ENCODE measurements around the gene BMPR1B. TPM values are rescaled to one million over a fixed set of nuclear protein-coding genes. Genes with fewer than 3 reads are reported as not detected.

The BMPR1B gene
- total RNA-seq, 1 experiment from 2014 or later: 0.35 TPM

- Mint-ChIP-seq H3K27ac (no peak overlapping the region), H3K9me3 (no peaks in the 10 kb centered on the region; a peak in 1 of 5 replicates), H3K36me3 (ENCODE audit: insufficient read depth in 1 of 3, low read depth in 3 of 3) (peaks cover 0 to 2% (median 0%) of the 10 kb centered on the region in 3 experiments; a peak in 3 of 7 replicates), H3K27me3 (ENCODE audit: low read depth) (peaks cover 8% of the 10 kb centered on the region), H3K4me3 (no peak overlapping the region), H3K4me1 (peaks cover 23 to 29% of the 10 kb centered on the region in 2 experiments)
- H3K9ac ChIP-seq (ENCODE audit: extremely low read depth, insufficient read length, low read length): no peak overlapping the region
- H3K14ac ChIP-seq (ENCODE audit: insufficient read depth, low read length): no peak overlapping the region
- H3K79me2 ChIP-seq (ENCODE audit: insufficient read depth, low read length): no peaks in the 10 kb centered on the region
- DNase-seq: no peak
- no peak overlapping the region for H4K91ac ChIP-seq (ENCODE audit: insufficient read length, low read depth, low read length)
- H3K23me2 ChIP-seq (ENCODE audit: insufficient read length, low read depth, low read length, poor library complexity, severe bottlenecking): no peaks in the 10 kb centered on the region
- no peak overlapping the region for H3K56ac ChIP-seq (ENCODE audit: insufficient read length, low read depth, low read length)
- no peaks in the 10 kb centered on the region for H3K79me1 ChIP-seq (ENCODE audit: insufficient read depth, low read depth, low read length, poor library complexity, severe bottlenecking)
- WGBS (ENCODE audit: extremely low coverage, insufficient read length, low lambda C conversion rate): no CpG with 5 or more reads among the region's 5 CpGs
- no peak overlapping the region for H3K4ac ChIP-seq (ENCODE audit: low read depth, low read length)
- H3T11ph ChIP-seq (ENCODE audit: low read length): no peak overlapping the region
- H4K20me1 ChIP-seq (ENCODE audit: control insufficient read depth, insufficient read depth, insufficient read length): no peaks in the 10 kb centered on the region
- no peaks in the 10 kb centered on the region; the same call in 1 of the 2 replicates for H3K4me1 ChIP-seq (ENCODE audit: insufficient read depth, low read length)
- no peak overlapping the region for H3K18ac ChIP-seq (ENCODE audit: insufficient read length, low read depth, low read length)
- no peak overlapping the region for H2AFZ ChIP-seq (ENCODE audit: low read length)
- H2BK12ac ChIP-seq (ENCODE audit: insufficient read length, low read depth, low read length): no peak overlapping the region
- no peak overlapping the region for H2BK5ac ChIP-seq (ENCODE audit: insufficient read length, low read length)
- no peaks in the 10 kb centered on the region for H3K27me3 ChIP-seq (ENCODE audit: insufficient read depth, low read length)
- no peak overlapping the region for H3K23ac ChIP-seq (ENCODE audit: insufficient read length, low read depth, low read length)
- no peak overlapping the region for H2BK120ac ChIP-seq (ENCODE audit: low read depth, low read length, poor library complexity, severe bottlenecking)
- no peak overlapping the region for H2BK20ac ChIP-seq (ENCODE audit: low read depth, low read length, poor library complexity, severe bottlenecking)
- no peak overlapping the region for H4K8ac ChIP-seq (replicated peaks; ENCODE audit: insufficient read length, low read depth, low read length)
- no peak overlapping the region for H4K5ac ChIP-seq (ENCODE audit: insufficient read length, low read depth, low read length)
- no peaks in the 10 kb centered on the region for H3K9me3 ChIP-seq (ENCODE audit: control insufficient read depth, low read depth, low read length)
- no peak overlapping the region for H3K27ac ChIP-seq (ENCODE audit: insufficient read length, low read depth, low read length)
- H2AK5ac ChIP-seq (ENCODE audit: insufficient read length, low read length): no peak overlapping the region
- no peak overlapping the region for H3K4me2 ChIP-seq (ENCODE audit: insufficient read depth, insufficient read length, low read length)
- TF ChIP-seq CTCF (conservative IDR thresholded peaks at IDR 0.05): no peak
- H2BK15ac ChIP-seq (ENCODE audit: low read depth, low read length): no peak overlapping the region
Observed at GRCh38 chr4:95183656-95184408, 426.1 kb downstream of the BMPR1B start.

Measured in H9 (cell line).